Measurements from ENCODE around the gene VTI1A. TPM values are rescaled to one million over a fixed set of nuclear protein-coding genes. Genes with fewer than 3 reads are reported as not detected.

Gene VTI1A
- polyA plus RNA-seq, 1 of the 3 experiments (the other 2 are of a cell fraction): 8.3 TPM

GRCh38 chr10:112616647-112617046, 169.6 kb downstream of the VTI1A start:
- H3K27me3 ChIP-seq (ENCODE audit: insufficient read depth): no peaks in the 10 kb centered on the region
- H3K9ac ChIP-seq: no peak overlapping the region
- H3K9me2 ChIP-seq: no peaks in the 10 kb centered on the region
- no peak overlapping the region for H3K27ac ChIP-seq (ENCODE audit: low read depth in 2 of 2, low read length in 1 of 2)
- no peak for DNase-seq
- H4K20me1 ChIP-seq (ENCODE audit: insufficient read depth): no peaks in the 10 kb centered on the region
- H3K9me3 ChIP-seq: peaks cover 8% of the 10 kb centered on the region; the same call in 1 of the 2 replicates
- no peaks in the 10 kb centered on the region for H3K79me2 ChIP-seq (ENCODE audit: insufficient read depth)
- no peak overlapping the region for H3K4me3 ChIP-seq (ENCODE audit: low read depth in 2 of 2, low read length in 1 of 2)
- H2AFZ ChIP-seq (ENCODE audit: low read depth): no peak overlapping the region
- no peak overlapping the region for H3K4me2 ChIP-seq
- ChIA-PET CTCF (no interaction called here), POLR2A (no interaction called here)
- H3K36me3 ChIP-seq (replicated peaks in 1 of 2; ENCODE audit: control insufficient read depth in 1 of 2, insufficient read depth in 2 of 2, low read length in 1 of 2): peaks cover 0 to 7% of the 10 kb centered on the region in 2 experiments
- H3K4me1 ChIP-seq (ENCODE audit: control insufficient read depth in 1 of 2, insufficient read depth in 2 of 2, low read depth in 1 of 2, low read length in 1 of 2): peaks cover 0 to 4% of the 10 kb centered on the region in 2 experiments; a peak in 1 of 4 replicates
- no peak for TF ChIP-seq RAD21 (IDR thresholded peaks at IDR 0.05; ENCODE audit: low read length)
- no peak for TF ChIP-seq FOSL2 (IDR thresholded peaks at IDR 0.05; ENCODE audit: borderline replicate concordance, low read depth)
- TF ChIP-seq, protein P1, sequence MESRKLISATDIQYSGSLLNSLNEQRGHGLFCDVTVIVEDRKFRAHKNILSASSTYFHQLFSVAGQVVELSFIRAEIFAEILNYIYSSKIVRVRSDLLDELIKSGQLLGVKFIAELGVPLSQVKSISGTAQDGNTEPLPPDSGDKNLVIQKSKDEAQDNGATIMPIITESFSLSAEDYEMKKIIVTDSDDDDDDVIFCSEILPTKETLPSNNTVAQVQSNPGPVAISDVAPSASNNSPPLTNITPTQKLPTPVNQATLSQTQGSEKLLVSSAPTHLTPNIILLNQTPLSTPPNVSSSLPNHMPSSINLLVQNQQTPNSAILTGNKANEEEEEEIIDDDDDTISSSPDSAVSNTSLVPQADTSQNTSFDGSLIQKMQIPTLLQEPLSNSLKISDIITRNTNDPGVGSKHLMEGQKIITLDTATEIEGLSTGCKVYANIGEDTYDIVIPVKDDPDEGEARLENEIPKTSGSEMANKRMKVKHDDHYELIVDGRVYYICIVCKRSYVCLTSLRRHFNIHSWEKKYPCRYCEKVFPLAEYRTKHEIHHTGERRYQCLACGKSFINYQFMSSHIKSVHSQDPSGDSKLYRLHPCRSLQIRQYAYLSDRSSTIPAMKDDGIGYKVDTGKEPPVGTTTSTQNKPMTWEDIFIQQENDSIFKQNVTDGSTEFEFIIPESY (IDR thresholded peaks at IDR 0.05; ENCODE audit: borderline replicate concordance, low read depth): no peak
- no peak for TF ChIP-seq FOXJ3 (CRISPR knock-in tag; IDR thresholded peaks at IDR 0.05)
- no peaks in the 10 kb centered on the region for H3F3A ChIP-seq (replicated peaks; ENCODE audit: insufficient read depth)

DNA sequence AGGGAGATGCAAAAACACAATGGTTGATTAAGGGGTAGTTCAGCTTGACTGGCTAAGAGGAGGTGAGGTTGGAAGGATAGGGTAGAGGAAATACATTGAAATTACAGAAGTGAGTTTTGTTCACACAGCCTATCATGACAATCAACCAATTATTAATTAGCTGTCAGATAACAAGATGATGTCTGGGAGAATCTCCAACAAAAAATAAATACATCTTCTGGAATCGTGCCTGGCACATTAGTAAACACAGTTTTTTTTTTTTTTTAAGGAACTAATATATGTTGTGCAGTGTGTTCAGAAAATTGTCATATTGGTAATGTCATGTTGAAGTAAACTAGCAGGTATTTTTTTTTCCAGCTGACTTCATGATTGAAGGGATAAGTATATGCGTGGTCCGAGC, 171.8 kb downstream of the VTI1A start:
- H3K9me3 ChIP-seq: peaks cover 8% of the 10 kb centered on the region; the same call in 1 of the 2 replicates

More for the DNA sequence above, 171.8 kb downstream of the VTI1A start:
- Histone ChIP-seq H3K79me2 (ENCODE audit: insufficient read depth) (no peaks in the 10 kb centered on the region), H3K9ac (no peak overlapping the region), H3K4me3 (ENCODE audit: low read depth in 2 of 2, low read length in 1 of 2) (no peak overlapping the region), H2AFZ (ENCODE audit: low read depth) (no peak overlapping the region), H3K27me3 (ENCODE audit: insufficient read depth) (no peaks in the 10 kb centered on the region), H3K4me1 (ENCODE audit: control insufficient read depth in 1 of 2, insufficient read depth in 2 of 2, low read depth in 1 of 2, low read length in 1 of 2) (no peaks in the 10 kb centered on the region; a peak in 1 of 4 replicates), H3K4me2 (no peak overlapping the region), H3K36me3 (replicated peaks in 1 of 2; ENCODE audit: control insufficient read depth in 1 of 2, insufficient read depth in 2 of 2, low read length in 1 of 2) (peaks cover 0 to 7% of the 10 kb centered on the region in 2 experiments), H3F3A (replicated peaks; ENCODE audit: insufficient read depth) (no peaks in the 10 kb centered on the region), H4K20me1 (ENCODE audit: insufficient read depth) (no peaks in the 10 kb centered on the region), H3K27ac (ENCODE audit: low read depth in 2 of 2, low read length in 1 of 2) (no peak overlapping the region), H3K9me2 (no peaks in the 10 kb centered on the region)
- WGBS (ENCODE audit: low lambda C conversion rate): 92% methylated on average over 3 of the region's 3 CpGs
- DNase-seq: no peak
- ChIA-PET POLR2A (no interaction called here), CTCF (interaction anchor here (1.1 kb wide), 2 partner anchors 22 to 766 kb away, joined by 3 to 4 read pairs; no protein-coding TSS in a partner anchor)
- TF ChIP-seq TEAD4 (IDR thresholded peaks at IDR 0.05; ENCODE audit: borderline replicate concordance, insufficient read depth) (no peak), CTCF (IDR thresholded peaks at IDR 0.05) (no peak), MXI1 (IDR thresholded peaks at IDR 0.05; ENCODE audit: low read depth, low read length) (no peak), SIN3A (IDR thresholded peaks at IDR 0.05; ENCODE audit: borderline replicate concordance, low read depth, low read length) (no peak), GATA2 (CRISPR knock-in tag; IDR thresholded peaks at IDR 0.05) (no peak), YY1 (IDR thresholded peaks at IDR 0.05; ENCODE audit: low read depth) (no peak), POLR2AphosphoS5 (IDR thresholded peaks at IDR 0.05; ENCODE audit: low read depth, low read length) (no peak)
- TF ChIP-seq, protein P1 (IDR thresholded peaks at IDR 0.05; ENCODE audit: borderline replicate concordance, low read depth): no peak
